C4-2B (cell line): ENCODE data around the gene PTPRN2.
"Not testable (repeated sequence)": the region's sequence is repeated elsewhere in the genome, so short reads cannot be mapped to it uniquely, and the experiment has no call there.

Experiments
- H3K27ac ChIP-seq: fragments of 450-650 bp; 2 replicates; pipeline ENCODE4 v1.5.1; 2017
- CTCF ChIP-seq: fragments of 450-650 bp; conservative IDR thresholded peaks from 2 replicates; pipeline ENCODE4 v1.5.1; 2017; ENCODE audit warnings: mild to moderate bottlenecking
- ZFX ChIP-seq: fragments of 450-650 bp; IDR thresholded peaks from 2 replicates; pipeline ENCODE4 v1.6.1; 2017

PTPRN2 gene

GRCh38 chr7:158587162-158588084 is at the start of gene PTPRN2:
PTPRN2 (minus strand) TSS chr7:158587823.
- TF ChIP-seq CTCF (no peak), ZFX (no peak)
- H3K27ac ChIP-seq, result no peak within 1 kb of the TSS; the same call in 1 of the 2 replicates

GRCh38 chr7:158633055-158633956 is 45.7 kb upstream of the PTPRN2 start:
- no peak overlapping the region for H3K27ac ChIP-seq
- TF ChIP-seq ZFX, result no peak
- TF ChIP-seq CTCF, result no peak

- H3K27ac ChIP-seq, result no peak overlapping the region
- TF ChIP-seq CTCF (no peak), ZFX (no peak)
Measured at GRCh38 chr7:158631574-158632195, 44.1 kb upstream of the PTPRN2 start.

GRCh38 chr7:158626289-158626688 is 38.7 kb upstream of the PTPRN2 start:
- not testable (repeated sequence) for H3K27ac ChIP-seq

- H3K27ac ChIP-seq, result no peak overlapping the region
- no peak for TF ChIP-seq ZFX
Measured at GRCh38 chr7:158623241-158623640, 35.6 kb upstream of the PTPRN2 start.

- TF ChIP-seq ZFX (no peak), CTCF (no peak)
- no peak overlapping the region for H3K27ac ChIP-seq
Measured at GRCh38 chr7:158620839-158621441, 33.3 kb upstream of the PTPRN2 start.

- no peak overlapping the region for H3K27ac ChIP-seq
- TF ChIP-seq ZFX (no peak), CTCF (no peak)
Measured at GRCh38 chr7:158620418-158620817, 32.8 kb upstream of the PTPRN2 start.

GRCh38 chr7:158618745-158619140 is 31.1 kb upstream of the PTPRN2 start:
- H3K27ac ChIP-seq, result no peak overlapping the region
- TF ChIP-seq ZFX (no peak), CTCF (no peak)
